Ovary (tissue), 9 donors: Measurements from ENCODE around the gene ITPK1. TPM values are rescaled to one million over a fixed set of nuclear protein-coding genes. Genes with fewer than 3 reads are reported as not detected.

Source experiments
- DNase-seq, 5 donors: peaks; one replicate each; pipeline ENCODE4 v3.0.0-alpha.2; 2019 to 2020
- H3K27ac ChIP-seq, 2 donors: fragments of 200-600 bp; one replicate each; pipeline versions ENCODE4 v1.5.1 to v1.8.0; 2019 to 2022
- H3K27me3 ChIP-seq: fragments of 200-600 bp; one replicate; pipeline ENCODE4 v1.8.0; 2022
- H3K36me3 ChIP-seq: fragments of 200-600 bp; sonication (generic); one replicate; pipeline ENCODE4 v1.5.1; 2019
- H3K4me1 ChIP-seq: one replicate; pipeline ENCODE4 v1.8.1; 2013; ENCODE audit warnings: mild to moderate bottlenecking, moderate library complexity; ENCODE audit not compliant: insufficient read depth
- H3K4me3 ChIP-seq: fragments of 200-600 bp; sonication (generic); one replicate; pipeline ENCODE4 v1.5.1; 2017
- H3K9me3 ChIP-seq, 2 donors: fragments of 200-600 bp in 1 of 2; sonication (generic) in 1 of 2; one replicate each; pipeline versions ENCODE4 v1.5.1 to v1.8.1; 2013 to 2019; ENCODE audit warnings: mild to moderate bottlenecking in 1 of 2, moderate library complexity in 1 of 2
- EP300 ChIP-seq: sonication (generic); formaldehyde crosslinking; IDR thresholded peaks from one replicate; pipeline ENCODE4 v1.6.1; 2017; ENCODE audit warnings: antibody characterized with exemption
- POLR2A ChIP-seq: fragments of 450-650 bp; IDR thresholded peaks from one replicate; pipeline ENCODE4 v1.6.1; 2017; ENCODE audit warnings: antibody characterized with exemption, mild to moderate bottlenecking, moderate library complexity
- WGBS, 3 donors: extraction: QIAGEN DNeasy Blood & Tissue Kit in 1 of 3; methylation state at CpG; one replicate each; pipeline versions ENCODE4 v1.1.5 to v1.1.7; 2013 to 2017; 5-methylcytosine and 5-hydroxymethylcytosine counted together
- intact Hi-C, 4 donors: fragments of 100-400 bp; cut with DNase I; formaldehyde crosslinking; loops; one replicate each; pipeline versions ENCODE4 v1.11.0 to v1.15.1; 2022 to 2023
- polyA plus RNA-seq, 2 donors: library from polyadenylated mRNA; stranded (reverse); fragments of 200-250 nt in 1 of 2; fragments of 350-450 nt in 1 of 2; fragmentation: Illumina TruSeq in 1 of 2; extraction: RNeasy Lipid Tissue Mini Kit (QIAGEN cat#74804) in 1 of 2; gene quantifications; one replicate each; pipeline ENCODE4 v1.2.3, GENCODE V29; 2013 to 2014
- total RNA-seq, 7 donors: library from RNA; depleted of rRNA in 2 of 7; stranded (reverse); fragments of >200 nt in 2 of 7; fragmentation: NEBNext Ultra II Directional in 3 of 7; extraction: Animal tissue kit (Norgen Biotek cat#: 25700) in 3 of 7; gene quantifications; one replicate each; pipeline versions ENCODE4 v1.1.0 to v1.2.4, GENCODE V29; 2016 to 2023
- TF ChIP-seq, protein P1 (sequence below), 3 donors: fragments of 450-650 bp in 2 of 3; fragments of 200-600 bp in 1 of 3; IDR thresholded peaks; one replicate each; pipeline versions ENCODE4 v1.5.1 to v1.8.0; 2016 to 2022; ENCODE audit warnings: antibody characterized with exemption in 3 of 3, mild to moderate bottlenecking in 1 of 3
- donor health status: DM: no; HTN: no; CAD: no; lungs with moderate emphysema.
- donor health status: DM: no; HTN: no; CAD: no.
- donor health status: Bipolar disorder and iron deficiency.
- donor health status: DM: yes; HTN: yes; CAD: no.
- donor health status: DM: no; HTN: no; CAD: no.
- donor health status: DM: yes; HTN: yes; CAD: no.

The ITPK1 gene
- total and polyA plus RNA-seq, 9 donors = 23.6 to 57.8 (median 49.3) TPM

DNA sequence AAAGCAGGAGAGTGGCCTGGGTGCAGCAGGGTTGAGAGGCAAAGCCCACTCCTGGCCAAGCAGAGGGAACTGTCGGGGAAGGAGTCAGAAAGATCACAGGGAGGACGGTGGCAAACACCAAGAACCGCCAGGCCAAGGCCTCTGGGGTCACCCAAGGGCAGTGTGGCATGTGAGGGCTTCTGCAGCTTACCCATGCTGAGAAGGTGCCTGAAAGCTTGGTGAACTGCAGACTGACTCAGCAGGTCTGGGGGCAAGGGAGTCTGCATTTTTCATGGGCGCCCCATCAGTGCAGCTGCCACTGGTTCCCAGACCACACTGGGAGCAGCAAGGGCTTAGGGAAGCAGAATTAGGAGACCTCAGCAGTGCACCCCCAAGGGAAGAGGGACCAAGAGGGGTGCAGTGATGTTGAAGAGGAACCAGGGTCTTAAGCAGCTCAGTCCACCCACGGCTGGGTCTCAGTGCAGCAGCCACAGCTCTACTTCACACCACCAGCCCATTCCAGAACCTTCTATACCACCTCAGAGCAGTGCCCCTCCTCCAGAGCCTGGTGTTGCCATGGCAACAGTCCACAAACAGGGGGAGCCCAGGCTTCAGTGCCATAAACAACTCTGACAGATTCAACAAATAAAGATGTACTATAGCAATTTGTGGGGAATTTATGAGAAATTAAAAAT is 59.4 kb downstream of the ITPK1 start:
- Histone ChIP-seq H3K4me3 (no peak overlapping the region), H3K27me3 (no peaks in the 10 kb centered on the region), H3K9me3 (no peaks in the 10 kb centered on the region), H3K4me1 (peaks cover 14% of the 10 kb centered on the region), H3K27ac (no peak overlapping the region), H3K36me3 (no peaks in the 10 kb centered on the region)
- 88 to 91% (median 89%) methylated on average over 5 of the region's 5 CpGs for WGBS, 3 donors
- intact Hi-C loops = no loop called here
- no peak for DNase-seq
- TF ChIP-seq EP300 (no peak), POLR2A (no peak)
- TF ChIP-seq, protein P1, sequence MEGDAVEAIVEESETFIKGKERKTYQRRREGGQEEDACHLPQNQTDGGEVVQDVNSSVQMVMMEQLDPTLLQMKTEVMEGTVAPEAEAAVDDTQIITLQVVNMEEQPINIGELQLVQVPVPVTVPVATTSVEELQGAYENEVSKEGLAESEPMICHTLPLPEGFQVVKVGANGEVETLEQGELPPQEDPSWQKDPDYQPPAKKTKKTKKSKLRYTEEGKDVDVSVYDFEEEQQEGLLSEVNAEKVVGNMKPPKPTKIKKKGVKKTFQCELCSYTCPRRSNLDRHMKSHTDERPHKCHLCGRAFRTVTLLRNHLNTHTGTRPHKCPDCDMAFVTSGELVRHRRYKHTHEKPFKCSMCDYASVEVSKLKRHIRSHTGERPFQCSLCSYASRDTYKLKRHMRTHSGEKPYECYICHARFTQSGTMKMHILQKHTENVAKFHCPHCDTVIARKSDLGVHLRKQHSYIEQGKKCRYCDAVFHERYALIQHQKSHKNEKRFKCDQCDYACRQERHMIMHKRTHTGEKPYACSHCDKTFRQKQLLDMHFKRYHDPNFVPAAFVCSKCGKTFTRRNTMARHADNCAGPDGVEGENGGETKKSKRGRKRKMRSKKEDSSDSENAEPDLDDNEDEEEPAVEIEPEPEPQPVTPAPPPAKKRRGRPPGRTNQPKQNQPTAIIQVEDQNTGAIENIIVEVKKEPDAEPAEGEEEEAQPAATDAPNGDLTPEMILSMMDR (IDR thresholded peaks at IDR 0.05) = no peak

DNA sequence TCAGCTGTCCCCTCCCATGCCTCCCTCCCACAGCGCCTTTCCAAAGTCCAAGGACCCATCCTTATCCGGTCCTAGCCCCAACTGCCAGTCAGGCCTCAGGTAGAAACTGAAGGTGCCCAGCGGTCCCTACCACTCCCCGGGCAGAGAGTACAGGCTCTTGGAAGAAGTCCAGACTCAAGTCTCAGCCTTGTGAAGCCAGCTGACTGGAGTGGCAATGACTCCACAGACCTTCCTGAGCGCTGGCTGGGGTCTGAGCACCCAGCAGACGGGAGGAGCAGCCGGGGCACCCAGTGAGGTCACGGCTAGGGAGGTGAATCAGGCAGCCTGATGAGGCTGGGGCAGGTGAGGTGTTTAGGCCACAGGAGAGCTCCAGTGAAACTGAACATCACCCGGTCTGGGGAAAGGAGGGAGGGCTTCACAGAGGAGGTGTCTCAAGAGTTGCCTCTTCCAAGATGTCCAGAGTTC is 60.0 kb downstream of the ITPK1 start:
- Histone ChIP-seq H3K4me1 (peaks cover 12% of the 10 kb centered on the region), H3K9me3 (no peaks in the 10 kb centered on the region), H3K4me3 (no peak overlapping the region), H3K36me3 (no peaks in the 10 kb centered on the region), H3K27me3 (no peaks in the 10 kb centered on the region), H3K27ac (no peak overlapping the region)
- whole genome bisulfite sequencing, 3 donors = 90 to 94% (median 93%) methylated on average over 9 of the region's 9 CpGs
- no peak for DNase-seq
- no peak for TF ChIP-seq POLR2A
- TF ChIP-seq, protein P1 (IDR thresholded peaks at IDR 0.05) = no peak
- TF ChIP-seq EP300 = no peak
- intact Hi-C loops = no loop called here

DNA sequence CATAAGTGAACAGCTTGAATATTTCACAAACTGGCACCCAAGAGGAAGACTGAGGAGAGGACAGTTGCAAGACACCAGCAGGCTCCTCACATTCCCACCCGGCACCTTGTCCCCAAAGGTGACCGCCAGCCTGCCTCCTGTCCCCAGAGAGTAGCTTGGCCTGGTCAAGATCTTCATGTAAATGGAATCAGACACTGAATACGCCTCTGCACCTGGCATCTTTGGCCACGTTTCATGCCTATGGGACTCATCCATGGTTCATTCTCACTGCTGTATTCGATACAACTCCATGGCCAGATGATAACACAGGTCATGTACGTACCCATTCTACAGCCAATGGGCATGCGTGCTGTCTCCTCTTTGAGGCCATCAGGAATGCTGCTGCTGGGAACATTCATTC is 60.8 kb downstream of the ITPK1 start:
- Histone ChIP-seq H3K27me3 (no peaks in the 10 kb centered on the region), H3K4me3 (no peak overlapping the region), H3K36me3 (no peaks in the 10 kb centered on the region), H3K9me3 (no peaks in the 10 kb centered on the region), H3K27ac (no peak overlapping the region), H3K4me1 (peaks cover 16% of the 10 kb centered on the region)
- WGBS, 3 donors = 96 to 99% (median 97%) methylated on average over 7 of the region's 7 CpGs
- intact Hi-C loops = no loop called here
- TF ChIP-seq EP300 (no peak), POLR2A (no peak)
- TF ChIP-seq, protein P1 (IDR thresholded peaks at IDR 0.05) = no peak
- no peak for DNase-seq

DNA sequence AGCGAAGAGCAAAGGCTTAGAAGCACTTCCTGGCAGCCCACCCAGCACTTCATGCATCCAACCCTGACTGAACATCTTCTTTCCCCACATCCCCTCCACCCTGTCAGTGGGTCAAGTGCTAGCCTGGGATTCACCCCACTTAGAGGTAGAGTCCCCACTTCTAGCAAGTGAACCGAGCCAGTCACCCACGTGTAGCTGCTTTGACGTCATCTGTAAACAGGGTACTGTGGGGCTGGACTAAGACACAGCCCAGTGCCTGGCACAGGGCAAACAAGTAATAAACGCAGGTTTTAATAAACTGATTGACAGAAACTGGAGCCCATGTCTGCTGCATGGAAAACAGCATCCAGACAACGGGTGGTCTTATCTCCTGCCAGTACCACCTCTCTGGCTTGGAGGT is 61.7 kb downstream of the ITPK1 start:
- TF ChIP-seq, protein P1 (IDR thresholded peaks at IDR 0.05) = no peak
- TF ChIP-seq EP300 = no peak
- no peak for TF ChIP-seq POLR2A
- H3K9me3 ChIP-seq = no peaks in the 10 kb centered on the region
- DNase-seq = no peak
- WGBS, 3 donors = 83 to 90% (median 87%) methylated on average over 6 of the region's 6 CpGs
- H3K4me3 ChIP-seq = no peak overlapping the region
- H3K4me1 ChIP-seq = peaks cover 19% of the 10 kb centered on the region
- H3K27me3 ChIP-seq = no peaks in the 10 kb centered on the region
- no peak overlapping the region for H3K27ac ChIP-seq
- intact Hi-C loops = no loop called here
- H3K36me3 ChIP-seq = no peaks in the 10 kb centered on the region
